Mesothelial cell of epicardium (in vitro differentiated cells): ENCODE results near the gene TMEM100. TPM values are rescaled to one million over a fixed set of nuclear protein-coding genes. Genes with fewer than 3 reads are reported as not detected.

ENCODE experiments used
- DNase-seq, 2 experiments: peaks; one replicate each; pipeline ENCODE4 v3.0.0; 2021; ENCODE audit warnings: low spot score in 2 of 2; ENCODE audit not compliant: unreplicated experiment in 2 of 2
- H3K27ac Mint-ChIP-seq: 2 replicates; pipeline ENCODE4 v1.8.0; 2021; ENCODE audit warnings: mixed read lengths
- H3K27me3 Mint-ChIP-seq: 2 replicates; pipeline ENCODE4 v1.8.0; 2021; ENCODE audit warnings: low read depth, mixed read lengths
- H3K36me3 Mint-ChIP-seq: 2 replicates; pipeline ENCODE4 v1.8.0; 2021; ENCODE audit warnings: mixed read lengths
- H3K4me1 Mint-ChIP-seq: 2 replicates; pipeline ENCODE4 v1.8.0; 2021; ENCODE audit warnings: mixed read lengths
- H3K4me3 Mint-ChIP-seq: 2 replicates; pipeline ENCODE4 v1.8.0; 2021; ENCODE audit warnings: mild to moderate bottlenecking, moderate library complexity, mixed read lengths
- H3K9me3 Mint-ChIP-seq: 2 replicates; pipeline ENCODE4 v1.8.0; 2021; ENCODE audit warnings: mixed read lengths
- total RNA-seq: library from RNA; stranded (reverse); gene quantifications from 3 replicates; pipeline ENCODE4 v1.2.1, GENCODE V29; 2021
- TF ChIP-seq, protein P1 (sequence below): fragments of 200-600 bp; sonication (generic); IDR thresholded peaks from one replicate; pipeline ENCODE4 v1.5.0; 2021; ENCODE audit warnings: antibody characterized with exemption; ENCODE audit not compliant: unreplicated experiment

Gene TMEM100
- total RNA-seq, 1 donor from 2014 or later, result 5.1 TPM

DNA sequence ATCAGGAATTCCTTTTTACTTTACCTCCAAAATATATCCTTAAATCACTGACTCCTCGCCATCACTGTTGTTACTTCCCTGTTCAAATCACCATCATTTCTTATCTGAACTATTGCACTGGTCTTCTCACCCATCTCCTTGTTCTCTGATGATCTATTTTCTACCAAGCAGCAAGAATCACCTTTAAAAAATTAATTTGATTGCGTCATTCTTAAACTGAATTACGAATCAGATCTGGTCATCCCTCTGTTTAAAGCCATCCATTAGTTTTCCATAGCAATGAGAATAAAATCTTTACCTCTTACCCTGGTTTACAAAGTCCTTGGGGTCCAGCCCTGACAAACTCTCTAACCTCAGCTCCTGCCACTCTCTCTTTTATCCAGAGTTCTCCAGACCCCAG, 42.8 kb upstream of the TMEM100 start:
- Mint-ChIP-seq H3K27ac (no peak overlapping the region), H3K4me1 (no peaks in the 10 kb centered on the region), H3K4me3 (no peak overlapping the region), H3K9me3 (no peaks in the 10 kb centered on the region), H3K36me3 (peaks cover 16% of the 10 kb centered on the region), H3K27me3 (no peaks in the 10 kb centered on the region)
- no peak for DNase-seq
- TF ChIP-seq, protein P1, sequence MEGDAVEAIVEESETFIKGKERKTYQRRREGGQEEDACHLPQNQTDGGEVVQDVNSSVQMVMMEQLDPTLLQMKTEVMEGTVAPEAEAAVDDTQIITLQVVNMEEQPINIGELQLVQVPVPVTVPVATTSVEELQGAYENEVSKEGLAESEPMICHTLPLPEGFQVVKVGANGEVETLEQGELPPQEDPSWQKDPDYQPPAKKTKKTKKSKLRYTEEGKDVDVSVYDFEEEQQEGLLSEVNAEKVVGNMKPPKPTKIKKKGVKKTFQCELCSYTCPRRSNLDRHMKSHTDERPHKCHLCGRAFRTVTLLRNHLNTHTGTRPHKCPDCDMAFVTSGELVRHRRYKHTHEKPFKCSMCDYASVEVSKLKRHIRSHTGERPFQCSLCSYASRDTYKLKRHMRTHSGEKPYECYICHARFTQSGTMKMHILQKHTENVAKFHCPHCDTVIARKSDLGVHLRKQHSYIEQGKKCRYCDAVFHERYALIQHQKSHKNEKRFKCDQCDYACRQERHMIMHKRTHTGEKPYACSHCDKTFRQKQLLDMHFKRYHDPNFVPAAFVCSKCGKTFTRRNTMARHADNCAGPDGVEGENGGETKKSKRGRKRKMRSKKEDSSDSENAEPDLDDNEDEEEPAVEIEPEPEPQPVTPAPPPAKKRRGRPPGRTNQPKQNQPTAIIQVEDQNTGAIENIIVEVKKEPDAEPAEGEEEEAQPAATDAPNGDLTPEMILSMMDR, result no peak

DNA sequence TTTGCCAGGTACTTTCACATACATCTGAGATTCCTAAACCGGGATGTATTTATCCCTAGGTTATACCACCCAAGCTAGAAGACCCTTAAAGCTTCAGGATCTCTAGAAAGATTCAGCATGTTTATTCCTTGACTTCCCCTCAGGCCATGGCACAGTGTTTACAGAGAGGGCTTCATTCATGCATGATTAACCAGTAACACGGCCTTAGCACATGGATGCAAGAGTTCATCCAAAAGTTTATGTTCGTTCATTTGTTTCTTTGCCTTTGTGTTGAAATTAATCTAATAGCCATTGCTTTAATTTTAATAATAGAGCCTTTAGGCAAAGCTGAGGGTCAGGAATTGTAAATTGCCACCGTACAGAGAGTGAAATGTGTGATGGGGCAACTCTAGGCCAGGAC, 41.9 kb upstream of the TMEM100 start:
- Mint-ChIP-seq H3K36me3 (peaks cover 16% of the 10 kb centered on the region), H3K27ac (no peak overlapping the region), H3K4me1 (no peaks in the 10 kb centered on the region), H3K27me3 (no peaks in the 10 kb centered on the region), H3K9me3 (no peaks in the 10 kb centered on the region), H3K4me3 (no peak overlapping the region)
- TF ChIP-seq, protein P1, result no peak
- no peak for DNase-seq

DNA sequence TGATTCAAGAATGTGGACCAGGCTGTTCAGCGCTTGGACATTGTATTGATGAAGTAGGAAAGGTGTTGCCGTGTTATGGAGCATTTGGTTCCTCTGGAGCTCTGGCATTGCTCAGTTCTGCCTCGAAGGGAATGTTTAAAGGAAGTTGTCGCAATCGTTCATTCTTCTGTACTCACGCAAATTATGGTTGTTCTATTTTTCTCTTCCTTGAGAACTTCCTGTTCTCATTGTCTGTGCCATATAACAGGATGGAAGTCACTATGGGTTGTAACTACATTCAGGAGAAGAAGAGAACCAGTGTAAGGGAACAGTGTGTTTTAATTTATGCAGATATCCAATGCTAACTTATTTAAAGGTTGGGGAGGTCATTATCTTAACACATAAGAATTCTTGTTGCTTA, 41.2 kb upstream of the TMEM100 start:
- Mint-ChIP-seq H3K4me1 (no peaks in the 10 kb centered on the region), H3K27ac (no peak overlapping the region), H3K27me3 (no peaks in the 10 kb centered on the region), H3K36me3 (peaks cover 12% of the 10 kb centered on the region), H3K4me3 (no peak overlapping the region), H3K9me3 (no peaks in the 10 kb centered on the region)
- no peak for DNase-seq
- TF ChIP-seq, protein P1, result no peak

DNA sequence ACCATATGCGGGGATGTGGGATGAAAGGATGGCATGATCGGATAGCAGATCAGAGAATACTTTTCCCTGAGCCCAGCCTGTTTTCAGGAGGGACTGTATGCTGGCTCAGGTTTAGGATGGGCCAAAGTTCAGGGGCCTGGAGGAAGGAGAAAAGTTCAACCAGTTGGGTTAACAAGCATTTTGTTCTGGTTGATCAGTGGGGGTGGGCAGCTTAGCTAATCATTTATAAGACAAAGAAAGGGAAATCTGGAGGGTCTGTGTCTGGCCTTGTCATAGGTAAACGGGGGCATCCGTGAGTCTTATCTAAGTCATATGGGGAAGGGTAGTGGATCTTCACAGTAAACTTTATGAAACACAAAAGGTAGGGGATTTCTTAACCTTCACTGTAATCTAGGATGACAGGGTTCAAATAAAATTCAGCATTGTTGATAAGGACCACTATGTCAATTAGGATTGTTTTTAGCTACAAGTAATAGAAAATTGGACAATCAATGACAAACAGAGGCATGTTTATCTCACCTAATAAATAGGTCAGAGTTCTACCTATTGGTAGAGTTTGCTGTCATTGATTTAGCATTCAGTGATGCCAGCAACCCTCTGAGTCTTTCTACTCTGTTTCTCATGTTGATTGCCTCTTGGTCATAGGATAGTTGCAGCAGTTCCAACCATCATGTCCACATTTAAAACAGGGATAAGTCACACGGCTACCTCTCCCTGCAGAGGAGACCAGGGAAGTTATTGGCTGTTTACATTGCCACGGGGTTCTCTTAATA, 39.6 kb upstream of the TMEM100 start:
- Mint-ChIP-seq H3K9me3 (no peaks in the 10 kb centered on the region), H3K27me3 (no peaks in the 10 kb centered on the region), H3K27ac (no peak overlapping the region), H3K4me3 (no peak overlapping the region), H3K4me1 (peaks cover 2% of the 10 kb centered on the region), H3K36me3 (peaks cover 5% of the 10 kb centered on the region)
- DNase-seq, result no peak
- TF ChIP-seq, protein P1, result no peak

DNA sequence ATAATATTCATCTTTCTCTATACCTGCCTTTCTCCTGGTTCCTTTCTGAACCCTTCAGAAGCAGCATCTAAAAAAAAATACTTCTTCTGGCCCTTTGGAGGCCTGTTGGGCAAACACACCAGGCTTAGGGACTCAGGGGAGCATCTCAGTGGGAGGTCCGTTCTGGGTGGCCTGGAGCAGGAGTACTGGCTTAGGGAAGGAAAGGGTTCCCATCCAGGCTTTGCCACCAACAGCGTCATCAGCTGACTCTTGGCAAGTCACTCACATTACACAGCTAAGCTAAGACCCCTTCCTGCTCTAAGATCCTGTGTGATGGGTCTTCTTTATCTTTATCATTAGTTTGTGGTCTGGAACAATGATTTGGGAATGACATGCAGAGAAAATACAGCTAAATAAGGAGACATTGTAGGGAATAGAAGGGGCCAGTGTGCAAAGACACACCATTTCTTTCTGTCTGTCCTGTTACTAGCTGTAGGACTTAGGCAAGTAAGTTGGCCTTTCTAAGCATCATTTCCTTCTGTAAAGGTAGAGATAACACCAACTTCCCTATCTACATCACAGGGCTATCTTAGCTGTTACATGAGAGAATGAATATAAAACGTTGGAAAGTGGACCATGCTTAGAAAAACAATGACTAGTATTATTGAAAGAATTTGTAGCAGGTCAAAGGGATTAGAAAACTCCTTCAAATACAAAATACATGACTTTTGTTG, 38.1 kb upstream of the TMEM100 start:
- Mint-ChIP-seq H3K36me3 (peaks cover 3% of the 10 kb centered on the region), H3K27me3 (no peaks in the 10 kb centered on the region), H3K27ac (no peak overlapping the region), H3K9me3 (no peaks in the 10 kb centered on the region), H3K4me1 (peaks cover 2% of the 10 kb centered on the region), H3K4me3 (no peak overlapping the region)
- TF ChIP-seq, protein P1, result no peak
- DNase-seq, result no peak
